HG03575 (cell line): ENCODE data around the gene ERC2.

Experiments used
- ATAC-seq: cut with Tn5 transposase; IDR thresholded peaks from one replicate; pipeline ENCODE4 v1.9.1; 2021; ENCODE audit not compliant: unreplicated experiment, insufficient number of reproducible peaks, low FRiP score; ENCODE audit errors: extremely low read depth

Gene ERC2

GRCh38 chr3:55488398-55489055, 979.7 kb downstream of the ERC2 start:
- ATAC-seq: no peak

- no peak for ATAC-seq
Measured at GRCh38 chr3:55487381-55488241, 980.7 kb downstream of the ERC2 start.

GRCh38 chr3:55486857-55487380, 981.3 kb downstream of the ERC2 start, which contains the start of gene WNT5A:
Gene WNT5A (minus strand): TSS chr3:55487306. CDS start chr3:55486985, 321 bp downstream.
- no peak for ATAC-seq

DNA sequence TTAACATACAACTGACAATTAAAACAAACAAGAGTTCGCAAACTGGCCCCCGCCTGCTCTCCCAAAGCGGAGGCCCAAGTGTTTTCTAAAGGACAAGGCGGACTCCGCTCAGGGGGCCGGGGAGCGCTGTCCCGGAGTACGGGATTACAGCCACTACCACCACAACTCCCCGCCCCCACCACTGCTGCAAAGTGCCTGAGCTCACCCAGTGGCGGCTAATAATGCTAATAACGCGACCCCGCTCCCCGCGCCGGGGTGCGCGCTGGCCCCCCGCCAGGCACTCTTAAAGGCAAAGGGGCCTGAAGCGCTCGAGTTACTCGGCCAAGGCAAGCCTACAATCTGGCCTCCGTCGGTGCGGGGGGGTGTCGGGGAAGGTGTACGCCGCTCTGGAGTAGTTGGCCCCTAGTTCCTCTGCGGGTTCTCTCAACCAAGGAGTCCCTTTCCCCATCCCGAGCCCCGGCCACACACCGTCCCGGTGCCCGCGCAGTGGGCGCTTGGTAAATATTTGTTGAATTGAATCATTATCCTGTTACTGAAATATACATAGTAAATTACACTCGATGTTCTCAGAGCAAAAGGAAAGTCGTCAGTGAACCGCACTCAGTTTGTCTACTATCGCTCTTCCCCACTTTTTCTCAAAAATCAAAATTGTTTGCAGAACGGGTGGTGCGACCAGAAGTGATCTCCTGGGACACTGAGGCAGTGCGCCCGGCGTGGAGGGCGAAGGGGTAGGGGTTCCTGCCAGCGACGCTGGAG, 982.0 kb downstream of the ERC2 start:
- no peak for ATAC-seq

DNA sequence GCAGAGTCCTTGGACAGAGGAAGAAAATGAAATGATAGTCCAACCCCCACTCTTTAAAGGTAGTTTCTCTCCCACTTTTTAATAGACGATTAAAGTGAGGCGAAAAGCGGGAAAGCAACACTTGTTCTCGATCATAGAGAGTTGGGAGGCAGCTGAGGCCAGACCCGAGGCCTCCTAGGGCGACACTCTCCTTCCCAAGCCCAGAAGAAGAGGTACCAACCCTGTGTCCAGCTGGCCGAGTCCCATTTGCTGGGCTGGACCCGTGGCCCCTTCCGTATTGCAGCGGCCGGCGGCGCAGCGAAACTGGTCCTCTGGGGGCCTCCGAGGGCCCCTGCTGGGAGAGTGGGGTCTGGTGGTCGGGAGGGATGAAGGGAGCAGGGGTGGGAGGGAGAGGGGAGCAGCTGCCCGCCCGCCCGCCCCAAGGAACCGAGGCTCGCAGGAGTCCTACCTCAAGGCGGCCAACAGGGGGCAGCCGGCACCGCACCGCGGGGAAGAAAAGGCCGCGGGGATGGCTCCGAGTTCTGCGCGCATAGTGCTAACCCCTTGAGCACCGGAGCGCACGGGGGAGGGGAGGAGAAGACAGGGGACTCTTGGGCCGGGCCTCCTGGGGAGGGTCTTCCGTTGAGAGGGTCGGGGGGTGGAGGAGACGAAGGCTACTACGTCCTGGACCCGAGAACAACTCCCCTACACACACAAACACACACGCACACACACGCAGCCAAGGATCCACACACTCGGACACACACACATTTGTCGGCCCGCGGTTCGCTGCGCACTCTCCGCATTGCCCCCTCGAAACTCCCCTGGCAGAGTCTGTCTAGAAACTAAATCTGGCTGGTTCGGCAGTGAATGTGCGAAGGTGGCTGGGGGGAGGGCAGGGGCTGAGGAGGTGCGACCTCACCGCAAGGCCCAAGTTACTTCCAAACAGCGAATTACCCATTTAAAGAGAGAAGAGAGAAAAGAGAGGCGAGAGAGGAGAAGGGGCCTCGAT, 983.2 kb downstream of the ERC2 start:
- no peak for ATAC-seq

GRCh38 chr3:55484191-55484689, 984.0 kb downstream of the ERC2 start:
- no peak for ATAC-seq

DNA sequence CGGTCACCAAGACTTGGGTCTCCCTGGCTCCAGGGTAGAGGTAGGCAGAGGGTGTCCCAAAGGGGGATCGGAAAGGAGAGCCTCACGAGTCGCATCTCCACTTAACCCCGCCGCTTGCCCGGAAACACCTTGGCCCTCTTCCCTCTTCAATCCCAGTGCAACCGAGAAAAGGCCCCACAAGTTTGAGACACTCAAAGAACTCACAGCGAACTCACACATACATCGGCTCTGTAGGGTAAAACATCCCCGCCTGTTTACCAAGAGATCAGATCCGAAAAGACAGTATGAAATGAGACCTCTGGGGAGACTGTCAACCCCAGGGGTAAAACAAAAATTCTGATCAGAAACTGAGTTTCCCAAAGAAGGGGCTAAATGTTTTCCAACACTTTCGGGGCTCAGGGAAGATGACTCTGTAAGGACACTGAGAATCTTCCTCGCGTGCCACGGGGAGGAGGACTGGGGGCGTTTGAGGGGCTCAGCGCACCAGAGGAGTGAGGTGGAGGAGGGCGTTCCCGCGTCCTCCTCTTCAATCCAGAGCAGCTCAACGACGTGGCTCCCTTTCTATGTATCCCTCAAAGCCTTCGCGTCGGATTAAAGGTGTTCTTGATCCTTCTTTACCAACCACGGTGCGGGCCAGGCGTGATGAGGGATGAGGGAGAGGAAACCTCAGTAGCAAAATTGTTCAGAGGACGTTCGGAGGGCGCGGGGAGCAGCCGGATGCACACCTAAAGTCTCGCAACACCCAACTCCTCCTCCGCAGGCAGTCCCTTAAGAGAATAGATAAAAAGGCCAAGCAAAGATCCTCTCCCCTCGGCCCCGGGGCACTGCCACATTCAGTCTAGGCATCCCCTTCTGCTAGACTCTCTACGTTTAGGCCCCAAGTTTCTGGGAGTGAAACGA, 984.8 kb downstream of the ERC2 start:
- no peak for ATAC-seq

- no peak for ATAC-seq
Measured at GRCh38 chr3:55482496-55483195, 985.6 kb downstream of the ERC2 start.

- no peak for ATAC-seq
Measured at GRCh38 chr3:55481744-55482495, 986.3 kb downstream of the ERC2 start.

- no peak for ATAC-seq
Measured at GRCh38 chr3:55480911-55481743, 987.1 kb downstream of the ERC2 start.

GRCh38 chr3:55477306-55478303, 990.7 kb downstream of the ERC2 start:
- ATAC-seq: no peak

- no peak for ATAC-seq
Measured at GRCh38 chr3:55476515-55476914, 991.8 kb downstream of the ERC2 start.

- ATAC-seq: no peak
Measured at GRCh38 chr3:55474213-55474632, 994.0 kb downstream of the ERC2 start.

- ATAC-seq: no peak
Measured at GRCh38 chr3:55473788-55474187, 994.5 kb downstream of the ERC2 start.
